Measurements from ENCODE around the gene TUBB8.
"Not testable (repeated sequence)": the region's sequence is repeated elsewhere in the genome, so short reads cannot be mapped to it uniquely, and the experiment has no call there.

GRCh38 chr10:47864-48263 lies 1.2 kb downstream of the TUBB8 start:
- not testable (repeated sequence) for TF ChIP-seq ZBTB1 (CRISPR knock-in tag; IDR thresholded peaks at IDR 0.05; ENCODE audit: borderline replicate concordance, low read depth); CBX1 (IDR thresholded peaks at IDR 0.05; ENCODE audit: low read depth); TCF7 (IDR thresholded peaks at IDR 0.05; ENCODE audit: borderline replicate concordance); SMC3 (conservative IDR thresholded peaks at IDR 0.05; ENCODE audit: insufficient read depth, low read depth, low read length); ZNF212 (CRISPR knock-in tag; IDR thresholded peaks at IDR 0.05); NRF1 (conservative IDR thresholded peaks at IDR 0.05 in 1 of 2, IDR thresholded peaks at IDR 0.05 in 1 of 2); PHB (CRISPR knock-in tag; IDR thresholded peaks at IDR 0.05); TGIF2 (CRISPR knock-in tag; IDR thresholded peaks at IDR 0.05); NR3C1 (CRISPR knock-in tag; IDR thresholded peaks at IDR 0.05); SP2 (IDR thresholded peaks at IDR 0.05; ENCODE audit: extremely low read depth, low read depth, low read length, poor library complexity, severe bottlenecking); POLR2AphosphoS5 (IDR thresholded peaks at IDR 0.05; ENCODE audit: control insufficient read depth, insufficient read depth, low read depth, low read length); JUNB (CRISPR knock-in tag; conservative IDR thresholded peaks at IDR 0.05); FOXJ3 (CRISPR knock-in tag; IDR thresholded peaks at IDR 0.05)
- TF ChIP-seq, protein P1, sequence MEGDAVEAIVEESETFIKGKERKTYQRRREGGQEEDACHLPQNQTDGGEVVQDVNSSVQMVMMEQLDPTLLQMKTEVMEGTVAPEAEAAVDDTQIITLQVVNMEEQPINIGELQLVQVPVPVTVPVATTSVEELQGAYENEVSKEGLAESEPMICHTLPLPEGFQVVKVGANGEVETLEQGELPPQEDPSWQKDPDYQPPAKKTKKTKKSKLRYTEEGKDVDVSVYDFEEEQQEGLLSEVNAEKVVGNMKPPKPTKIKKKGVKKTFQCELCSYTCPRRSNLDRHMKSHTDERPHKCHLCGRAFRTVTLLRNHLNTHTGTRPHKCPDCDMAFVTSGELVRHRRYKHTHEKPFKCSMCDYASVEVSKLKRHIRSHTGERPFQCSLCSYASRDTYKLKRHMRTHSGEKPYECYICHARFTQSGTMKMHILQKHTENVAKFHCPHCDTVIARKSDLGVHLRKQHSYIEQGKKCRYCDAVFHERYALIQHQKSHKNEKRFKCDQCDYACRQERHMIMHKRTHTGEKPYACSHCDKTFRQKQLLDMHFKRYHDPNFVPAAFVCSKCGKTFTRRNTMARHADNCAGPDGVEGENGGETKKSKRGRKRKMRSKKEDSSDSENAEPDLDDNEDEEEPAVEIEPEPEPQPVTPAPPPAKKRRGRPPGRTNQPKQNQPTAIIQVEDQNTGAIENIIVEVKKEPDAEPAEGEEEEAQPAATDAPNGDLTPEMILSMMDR (IDR thresholded peaks at IDR 0.05 in 2 of 3, conservative IDR thresholded peaks at IDR 0.05 in 1 of 3; ENCODE audit: insufficient read depth in 2 of 3, low read depth in 1 of 3, low read length in 3 of 3): not testable (repeated sequence)
